HFF-Myc (cell line): ENCODE data around the gene ACSM2A.
"Not testable (repeated sequence)": the region's sequence is repeated elsewhere in the genome, so short reads cannot be mapped to it uniquely, and the experiment has no call there.

Source experiments
- DNase-seq: peaks from one replicate; pipeline ENCODE4 v3.0.0-alpha.2; 2011; ENCODE audit warnings: low read depth; ENCODE audit errors: extremely low read depth
- H3K4me3 ChIP-seq: replicated peaks from 2 replicates; pipeline ENCODE4 v1.5.1; 2011; ENCODE audit warnings: low read depth, mild to moderate bottlenecking, control low read depth, low read length
- CTCF ChIP-seq: IDR thresholded peaks from 2 replicates; pipeline ENCODE4 v1.5.1; 2012; ENCODE audit warnings: mild to moderate bottlenecking, low read depth, low read length, control low read depth; ENCODE audit errors: missing control alignments

ACSM2A gene

GRCh38 chr16:20441191-20441590, 10.1 kb upstream of the ACSM2A start:
- TF ChIP-seq CTCF: no peak
- no peak for DNase-seq
- no peak overlapping the region for H3K4me3 ChIP-seq

GRCh38 chr16:20441859-20442258, 9.5 kb upstream of the ACSM2A start:
- not testable (repeated sequence) for DNase-seq, H3K4me3 ChIP-seq

- DNase-seq, H3K4me3 ChIP-seq: not testable (repeated sequence)
These were observed 4.5 kb upstream of the ACSM2A start for GRCh38 chr16:20446652-20447393.

- not testable (repeated sequence) for H3K4me3 ChIP-seq, DNase-seq
These were observed 2.3 kb downstream of the ACSM2A start for GRCh38 chr16:20453633-20454032.

GRCh38 chr16:20459227-20459626, 7.9 kb downstream of the ACSM2A start:
- not testable (repeated sequence) for H3K4me3 ChIP-seq, DNase-seq

GRCh38 chr16:20460313-20460712, 9.0 kb downstream of the ACSM2A start:
- H3K4me3 ChIP-seq, DNase-seq: not testable (repeated sequence)

GRCh38 chr16:20468954-20469353, 17.6 kb downstream of the ACSM2A start:
- not testable (repeated sequence) for DNase-seq, H3K4me3 ChIP-seq

GRCh38 chr16:20469930-20470329, 18.6 kb downstream of the ACSM2A start:
- DNase-seq, H3K4me3 ChIP-seq: not testable (repeated sequence)

GRCh38 chr16:20470732-20471131, 19.4 kb downstream of the ACSM2A start:
- not testable (repeated sequence) for H3K4me3 ChIP-seq, DNase-seq

GRCh38 chr16:20477188-20477744, 25.9 kb downstream of the ACSM2A start:
- H3K4me3 ChIP-seq, DNase-seq: not testable (repeated sequence)

GRCh38 chr16:20483989-20484388, 32.7 kb downstream of the ACSM2A start:
- not testable (repeated sequence) for H3K4me3 ChIP-seq, DNase-seq

- no peak overlapping the region for H3K4me3 ChIP-seq
- TF ChIP-seq CTCF: no peak
- no peak for DNase-seq
These were observed 33.4 kb downstream of the ACSM2A start for GRCh38 chr16:20484726-20485125.
